ENCODE results near the gene CEP19. TPM values are rescaled to one million over a fixed set of nuclear protein-coding genes. Genes with fewer than 3 reads are reported as not detected.

The CEP19 gene
- total and polyA plus RNA-seq, 7 donors: 0.76 to 2.6 (median 1.6) TPM

GRCh38 chr3:196661400-196661799, 50.6 kb downstream of the CEP19 start:
- H3K4me1 ChIP-seq: peaks cover 0 to 3% (median 0%) of the 10 kb centered on the region in 4 donors
- intact Hi-C loops (cut with DNase I): no loop called here
- H3K27ac ChIP-seq: no peak overlapping the region
- no peak overlapping the region for H3K4me3 ChIP-seq
- 78 to 88% methylated on average over 16 of the region's 16 CpGs for WGBS, 2 donors
- H3K27me3 ChIP-seq: no peaks in the 10 kb centered on the region
- DNase-seq: no peak
- TF ChIP-seq POLR2AphosphoS5 (IDR thresholded peaks at IDR 0.05): no peak
- TF ChIP-seq, protein P1, sequence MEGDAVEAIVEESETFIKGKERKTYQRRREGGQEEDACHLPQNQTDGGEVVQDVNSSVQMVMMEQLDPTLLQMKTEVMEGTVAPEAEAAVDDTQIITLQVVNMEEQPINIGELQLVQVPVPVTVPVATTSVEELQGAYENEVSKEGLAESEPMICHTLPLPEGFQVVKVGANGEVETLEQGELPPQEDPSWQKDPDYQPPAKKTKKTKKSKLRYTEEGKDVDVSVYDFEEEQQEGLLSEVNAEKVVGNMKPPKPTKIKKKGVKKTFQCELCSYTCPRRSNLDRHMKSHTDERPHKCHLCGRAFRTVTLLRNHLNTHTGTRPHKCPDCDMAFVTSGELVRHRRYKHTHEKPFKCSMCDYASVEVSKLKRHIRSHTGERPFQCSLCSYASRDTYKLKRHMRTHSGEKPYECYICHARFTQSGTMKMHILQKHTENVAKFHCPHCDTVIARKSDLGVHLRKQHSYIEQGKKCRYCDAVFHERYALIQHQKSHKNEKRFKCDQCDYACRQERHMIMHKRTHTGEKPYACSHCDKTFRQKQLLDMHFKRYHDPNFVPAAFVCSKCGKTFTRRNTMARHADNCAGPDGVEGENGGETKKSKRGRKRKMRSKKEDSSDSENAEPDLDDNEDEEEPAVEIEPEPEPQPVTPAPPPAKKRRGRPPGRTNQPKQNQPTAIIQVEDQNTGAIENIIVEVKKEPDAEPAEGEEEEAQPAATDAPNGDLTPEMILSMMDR (IDR thresholded peaks at IDR 0.05): no peak
- no peak for TF ChIP-seq EP300 (IDR thresholded peaks at IDR 0.05)
- no peak for TF ChIP-seq POLR2A (IDR thresholded peaks at IDR 0.05)
- no peaks in the 10 kb centered on the region for H3K9me3 ChIP-seq
- H3K36me3 ChIP-seq: peaks cover 0 to 6% (median 0%) of the 10 kb centered on the region in 4 donors

DNA sequence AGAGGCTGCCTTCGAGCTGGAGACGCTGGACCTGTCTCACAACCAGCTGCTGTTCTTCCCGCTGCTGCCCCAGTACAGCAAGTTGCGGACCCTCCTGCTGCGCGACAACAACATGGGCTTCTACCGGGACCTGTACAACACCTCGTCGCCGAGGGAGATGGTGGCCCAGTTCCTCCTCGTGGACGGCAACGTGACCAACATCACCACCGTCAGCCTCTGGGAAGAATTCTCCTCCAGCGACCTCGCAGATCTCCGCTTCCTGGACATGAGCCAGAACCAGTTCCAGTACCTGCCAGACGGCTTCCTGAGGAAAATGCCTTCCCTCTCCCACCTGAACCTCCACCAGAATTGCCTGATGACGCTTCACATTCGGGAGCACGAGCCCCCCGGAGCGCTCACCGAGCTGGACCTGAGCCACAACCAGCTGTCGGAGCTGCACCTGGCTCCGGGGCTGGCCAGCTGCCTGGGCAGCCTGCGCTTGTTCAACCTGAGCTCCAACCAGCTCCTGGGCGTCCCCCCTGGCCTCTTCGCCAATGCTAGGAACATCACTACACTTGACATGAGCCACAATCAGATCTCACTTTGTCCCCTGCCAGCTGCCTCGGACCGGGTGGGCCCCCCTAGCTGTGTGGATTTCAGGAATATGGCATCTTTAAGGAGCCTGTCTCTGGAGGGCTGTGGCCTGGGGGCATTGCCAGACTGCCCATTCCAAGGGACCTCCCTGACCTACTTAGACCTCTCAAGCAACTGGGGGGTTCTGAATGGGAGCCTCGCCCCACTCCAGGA, 51.5 kb downstream of the CEP19 start:
- no peaks in the 10 kb centered on the region for H3K9me3 ChIP-seq
- peaks cover 0 to 3% (median 0%) of the 10 kb centered on the region in 4 donors for H3K4me1 ChIP-seq
- intact Hi-C loops (cut with DNase I): no loop called here
- H3K27ac ChIP-seq: no peak overlapping the region
- DNase-seq: no peak
- H3K4me3 ChIP-seq: no peak overlapping the region
- TF ChIP-seq EP300 (IDR thresholded peaks at IDR 0.05): no peak
- TF ChIP-seq POLR2AphosphoS5 (IDR thresholded peaks at IDR 0.05): no peak
- TF ChIP-seq, protein P1 (IDR thresholded peaks at IDR 0.05): no peak
- TF ChIP-seq POLR2A (IDR thresholded peaks at IDR 0.05): no peak
- WGBS, 2 donors: 55 to 90% methylated on average over 32 of the region's 32 CpGs
- H3K27me3 ChIP-seq: no peaks in the 10 kb centered on the region
- H3K36me3 ChIP-seq: peaks cover 0 to 6% (median 0%) of the 10 kb centered on the region in 4 donors

DNA sequence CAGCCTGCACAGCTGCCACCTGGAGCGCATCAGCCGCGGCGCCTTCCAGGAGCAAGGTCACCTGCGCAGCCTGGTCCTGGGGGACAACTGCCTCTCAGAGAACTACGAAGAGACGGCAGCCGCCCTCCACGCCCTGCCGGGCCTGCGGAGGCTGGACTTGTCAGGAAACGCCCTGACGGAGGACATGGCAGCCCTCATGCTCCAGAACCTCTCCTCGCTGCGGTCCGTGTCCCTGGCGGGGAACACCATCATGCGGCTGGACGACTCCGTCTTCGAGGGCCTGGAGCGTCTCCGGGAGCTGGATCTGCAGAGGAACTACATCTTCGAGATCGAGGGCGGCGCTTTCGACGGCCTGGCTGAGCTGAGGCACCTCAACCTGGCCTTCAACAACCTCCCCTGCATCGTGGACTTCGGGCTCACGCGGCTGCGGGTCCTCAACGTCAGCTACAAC, 52.1 kb downstream of the CEP19 start:
- H3K9me3 ChIP-seq: no peaks in the 10 kb centered on the region
- WGBS, 2 donors: 96% methylated on average over 35 of the region's 35 CpGs

More for the DNA sequence above, 52.1 kb downstream of the CEP19 start:
- no peak for DNase-seq
- H3K36me3 ChIP-seq: peaks cover 0 to 6% (median 0%) of the 10 kb centered on the region in 4 donors
- H3K27ac ChIP-seq: no peak overlapping the region
- TF ChIP-seq EP300 (IDR thresholded peaks at IDR 0.05): no peak
- TF ChIP-seq POLR2A (IDR thresholded peaks at IDR 0.05): no peak
- TF ChIP-seq, protein P1 (IDR thresholded peaks at IDR 0.05): no peak
- no peak for TF ChIP-seq POLR2AphosphoS5 (IDR thresholded peaks at IDR 0.05)
- no peaks in the 10 kb centered on the region for H3K27me3 ChIP-seq
- H3K4me1 ChIP-seq: peaks cover 0 to 3% (median 0%) of the 10 kb centered on the region in 4 donors
- no peak overlapping the region for H3K4me3 ChIP-seq
- intact Hi-C loops (cut with DNase I): no loop called here

Small RNA genes within 50 kb of the gene (small RNA-seq; reads per million reads assigned to genes)
- gene RNU4-89P (0 reads per million in 3 donors), gene RNU6-646P (0 reads per million in 3 donors)

Other genes with a start within 250 kb of the CEP19 start
- 10 to 100 TPM; 14.1 to 30.2 (median 16.7) TPM for gene RNF168, start 208.5 kb downstream of the CEP19 start, total RNA-seq
- 10 to 100 TPM in 1 of 3 donors, 1 to 10 TPM in 2; 3.6 to 10.8 (median 6.0) TPM for gene RNF168, start 208.5 kb downstream of the CEP19 start, polyA plus RNA-seq
- not detected for gene SMCO1, start 196.9 kb downstream of the CEP19 start, total RNA-seq
- gene SMCO1, start 196.9 kb downstream of the CEP19 start, polyA plus RNA-seq: not detected
- gene WDR53, start 143.7 kb downstream of the CEP19 start, total RNA-seq: 1 to 10 TPM; 2.9 to 7.2 (median 4.6) TPM
- gene WDR53, start 143.7 kb downstream of the CEP19 start, polyA plus RNA-seq: 10 to 100 TPM in 1 of 3 donors, 1 to 10 TPM in 2; 6.2 to 11.4 (median 9.8) TPM
- gene FBXO45, start 143.6 kb downstream of the CEP19 start, total RNA-seq: 10 to 100 TPM in 1 of 4 donors, 1 to 10 TPM in 3; 6.5 to 10.9 (median 8.1) TPM
- gene FBXO45, start 143.6 kb downstream of the CEP19 start, polyA plus RNA-seq: 1 to 10 TPM; 4.8 to 8.2 (median 5.1) TPM
- gene NRROS, start 72.6 kb downstream of the CEP19 start, total RNA-seq: 1 to 10 TPM; 4.4 to 7.5 (median 5.9) TPM
- 1 to 10 TPM in 2 of 3 donors, under 1 TPM in 1; 0.60 to 6.5 (median 3.7) TPM for gene NRROS, start 72.6 kb downstream of the CEP19 start, polyA plus RNA-seq
- gene PIGX, start 127 bp upstream of the CEP19 start, total RNA-seq: 10 to 100 TPM; 20.9 to 41.0 (median 27.8) TPM
- 10 to 100 TPM in 2 of 3 donors, 1 to 10 TPM in 1; 9.6 to 15.6 (median 14.1) TPM for gene PIGX, start 127 bp upstream of the CEP19 start, polyA plus RNA-seq
- 10 to 100 TPM; 35.5 to 44.6 (median 37.7) TPM for gene PAK2, start 27.6 kb upstream of the CEP19 start, total RNA-seq
- gene PAK2, start 27.6 kb upstream of the CEP19 start, polyA plus RNA-seq: 10 to 100 TPM; 22.8 to 30.4 (median 28.7) TPM
- gene SENP5, start 155.7 kb upstream of the CEP19 start, total RNA-seq: 10 to 100 TPM; 41.5 to 54.6 (median 45.8) TPM
- 10 to 100 TPM in 1 of 3 donors, 1 to 10 TPM in 2; 4.2 to 10.5 (median 7.4) TPM for gene SENP5, start 155.7 kb upstream of the CEP19 start, polyA plus RNA-seq
- gene NCBP2, start 230.3 kb upstream of the CEP19 start, total RNA-seq: 10 to 100 TPM; 35.7 to 44.9 (median 41.7) TPM
- 10 to 100 TPM; 54.1 to 60.7 (median 54.7) TPM for gene NCBP2, start 230.3 kb upstream of the CEP19 start, polyA plus RNA-seq

All from sigmoid colon (tissue), 7 donors.